ENCODE results near the gene RALGPS1. TPM values are rescaled to one million over a fixed set of nuclear protein-coding genes. Genes with fewer than 3 reads are reported as not detected.

RALGPS1 gene
- total and polyA plus RNA-seq, 2 of the 8 experiments (the other 6 are each of a cell fraction or from before 2014, with no cell fraction given) = 20.0 to 23.5 TPM

DNA sequence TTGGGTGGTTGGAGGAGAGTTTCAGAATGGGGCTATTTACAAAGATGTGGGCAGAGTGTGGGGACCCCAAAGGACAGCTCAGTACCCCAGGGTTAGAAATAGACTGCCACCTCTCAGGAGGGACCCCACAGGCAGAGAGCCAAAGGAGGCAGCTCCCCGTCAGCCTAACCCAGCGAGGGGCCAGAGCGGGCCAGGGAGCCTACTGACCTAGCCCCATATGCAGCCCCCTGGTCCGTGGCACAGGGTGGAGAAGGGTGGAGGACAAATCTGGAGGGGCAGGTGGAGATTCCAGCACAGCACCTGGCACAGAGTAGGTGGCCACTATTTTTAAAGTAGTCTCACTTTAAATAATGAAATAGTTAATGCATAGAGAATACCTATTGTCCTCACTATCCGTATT lies 275.0 kb downstream of the RALGPS1 start:
- no peak for DNase-seq (ENCODE audit: low read depth in 1 of 2, low spot score in 2 of 2)
- no peak overlapping the region for H2BK5ac ChIP-seq (ENCODE audit: low read depth, low read length)
- H2AFZ ChIP-seq (ENCODE audit: low read length) = no peak overlapping the region
- no peak overlapping the region for H2BK12ac ChIP-seq (ENCODE audit: low read depth, low read length)
- H3K79me2 ChIP-seq (ENCODE audit: control insufficient read depth in 1 of 2, insufficient read depth in 2 of 2, low read length in 2 of 2) = no peaks in the 10 kb centered on the region
- no peak overlapping the region for H4K8ac ChIP-seq (ENCODE audit: extremely low read depth, insufficient read depth, low read length)
- no peak overlapping the region for H3K23ac ChIP-seq (ENCODE audit: insufficient read length)
- H3K4ac ChIP-seq (replicated peaks; ENCODE audit: insufficient read length, low read depth, low read length) = no peak overlapping the region
- no peak overlapping the region for H3K14ac ChIP-seq (ENCODE audit: insufficient read length)
- no peaks in the 10 kb centered on the region for H4K20me1 ChIP-seq (replicated peaks in 1 of 2; ENCODE audit: control insufficient read depth in 1 of 2, insufficient read depth in 2 of 2, low read length in 2 of 2)
- H3K79me1 ChIP-seq (ENCODE audit: low read depth, low read length) = no peaks in the 10 kb centered on the region
- no peaks in the 10 kb centered on the region for H3K36me3 ChIP-seq (ENCODE audit: control insufficient read depth in 2 of 4, insufficient read depth in 4 of 4, low read length in 3 of 4)
- no peaks in the 10 kb centered on the region for H3K9me3 ChIP-seq (ENCODE audit: insufficient read depth in 2 of 2, low read depth in 1 of 2, low read length in 1 of 2)
- H3K27me3 ChIP-seq (replicated peaks in 1 of 4; ENCODE audit: control insufficient read depth in 3 of 4, extremely low read depth in 1 of 4, insufficient read depth in 3 of 4, low read length in 3 of 4) = no peaks in the 10 kb centered on the region
- no peak overlapping the region for H2AK5ac ChIP-seq (ENCODE audit: low read depth, low read length)
- no peak overlapping the region for H3K18ac ChIP-seq (ENCODE audit: extremely low read depth, low read length)
- H2BK15ac ChIP-seq (ENCODE audit: low read length) = no peak overlapping the region
- H3K9ac ChIP-seq (replicated peaks in 1 of 4; ENCODE audit: extremely low read depth in 1 of 4, low read depth in 3 of 4, low read length in 3 of 4) = no peak overlapping the region
- WGBS, 2 experiments (ENCODE audit: extremely low coverage in 1 of 2, insufficient coverage in 1 of 2, insufficient read length in 1 of 2, insufficient replicate concordance in 2 of 2, low coverage in 1 of 2, low lambda C conversion rate in 2 of 2, missing lambda C conversion rate in 1 of 2) = 79% methylated on average over 5 of the region's 5 CpGs; no CpG with 5 or more reads in 1 of the 2 experiments
- no peak overlapping the region for H3K27ac ChIP-seq (ENCODE audit: low read depth, low read length)
- no peaks in the 10 kb centered on the region for H3K4me1 ChIP-seq (replicated peaks in 1 of 4; ENCODE audit: control insufficient read depth in 3 of 4, insufficient read depth in 4 of 4, low read length in 3 of 4)
- FAIRE-seq = no peak
- H3K56ac ChIP-seq (replicated peaks; ENCODE audit: insufficient read length, low read depth, low read length) = no peak overlapping the region
- H4K5ac ChIP-seq (ENCODE audit: insufficient read length, low read depth, low read length) = no peak overlapping the region
- no peak overlapping the region for H2BK20ac ChIP-seq (ENCODE audit: low read length)
- ChIA-PET CTCF (ENCODE audit: partially characterized antibody) (interaction anchor here (0.6 to 4.7 kb wide), 9 partner anchors 9 to 256 kb away, joined by 3 to 22 read pairs (median 3); no protein-coding TSS in a partner anchor), POLR2A (ENCODE audit: partially characterized antibody) (no interaction called here)
- TF ChIP-seq EZH2 (IDR thresholded peaks at IDR 0.05; ENCODE audit: low read depth, low read length, severe bottlenecking) (no peak), NRF1 (IDR thresholded peaks at IDR 0.05; ENCODE audit: low read depth, low read length) (no peak)
- no peak overlapping the region for H3K4me2 ChIP-seq (ENCODE audit: insufficient read depth in 1 of 2, low read depth in 2 of 2, low read length in 2 of 2)
- no peak overlapping the region for H2BK120ac ChIP-seq (replicated peaks; ENCODE audit: low read depth, low read length)
- H3K23me2 ChIP-seq (ENCODE audit: low read depth, low read length) = no peaks in the 10 kb centered on the region
- H4K91ac ChIP-seq (replicated peaks; ENCODE audit: insufficient read length, low read length) = no peak overlapping the region
- H3K4me3 ChIP-seq (ENCODE audit: extremely low read depth in 1 of 4, insufficient read depth in 2 of 4, low read depth in 3 of 4, low read length in 4 of 4) = no peak overlapping the region

All from H1 (cell line).